Bronchial epithelial cell (primary cell): ENCODE results near the gene CSNK2A1. TPM values are rescaled to one million over a fixed set of nuclear protein-coding genes. Genes with fewer than 3 reads are reported as not detected.

Experiments
- DNase-seq: peaks from one replicate; pipeline ENCODE4 v3.0.0-alpha.2; 2010; ENCODE audit warnings: low read depth
- FAIRE-seq: peaks from 2 replicates; lab custom pipeline; 2011; peaks lifted over from hg19 to GRCh38; lab: Jason Lieb, UNC
- H3K27me3 ChIP-seq: 2 replicates; pipeline ENCODE4 v1.5.1; 2011; ENCODE audit warnings: low read length; ENCODE audit not compliant: control insufficient read depth, insufficient read depth
- H3K36me3 ChIP-seq: 2 replicates; pipeline ENCODE4 v1.5.1; 2011; ENCODE audit warnings: low read length; ENCODE audit not compliant: control insufficient read depth, insufficient read depth
- H3K4me3 ChIP-seq: 2 replicates; pipeline ENCODE4 v1.5.1; 2011; ENCODE audit warnings: mild to moderate bottlenecking, low read depth, low read length, control low read depth
- CTCF ChIP-seq: IDR thresholded peaks from 2 replicates; pipeline ENCODE4 v1.5.1; 2011; ENCODE audit warnings: mild to moderate bottlenecking, moderate library complexity, low read length, control low read depth, inconsistent platforms; ENCODE audit not compliant: insufficient read depth, severe bottlenecking
- total RNA-seq: library from RNA; depleted of rRNA; stranded (reverse); fragments of >200 nt; gene quantifications from 2 replicates; pipeline ENCODE4 v1.2.1, GENCODE V29; 2014

The CSNK2A1 gene
- total RNA-seq, 1 donor from 2014 or later = 242 TPM

- DNase-seq = peak; percentile 61
- Histone ChIP-seq H3K36me3 (no peaks in the 10 kb centered on the region), H3K4me3 (no peak overlapping the region), H3K27me3 (peaks cover 2% of the 10 kb centered on the region)
- FAIRE-seq = peak; percentile 92
- TF ChIP-seq CTCF = peak; percentile 98
These were observed 18.0 kb upstream of the CSNK2A1 start for GRCh38 chr20:561437-562231.

- DNase-seq (no peak), FAIRE-seq (no peak)
- H3K4me3 ChIP-seq = no peak overlapping the region
- TF ChIP-seq CTCF = no peak
- H3K27me3 ChIP-seq = peaks cover 2% of the 10 kb centered on the region
- no peaks in the 10 kb centered on the region for H3K36me3 ChIP-seq
These were observed 17.1 kb upstream of the CSNK2A1 start for GRCh38 chr20:560680-561079.

- no peak for DNase-seq
- no peak for FAIRE-seq
- Histone ChIP-seq H3K4me3 (no peak overlapping the region), H3K36me3 (no peaks in the 10 kb centered on the region), H3K27me3 (peaks cover 4% of the 10 kb centered on the region)
- no peak for TF ChIP-seq CTCF
These were observed 14.5 kb upstream of the CSNK2A1 start for GRCh38 chr20:558117-558516.

- no peak overlapping the region for H3K4me3 ChIP-seq
- no peak for TF ChIP-seq CTCF
- DNase-seq (no peak), FAIRE-seq (no peak)
- H3K36me3 ChIP-seq = no peaks in the 10 kb centered on the region
- peaks cover 4% of the 10 kb centered on the region for H3K27me3 ChIP-seq
These were observed 13.4 kb upstream of the CSNK2A1 start for GRCh38 chr20:556984-557383.

GRCh38 chr20:555976-556385 lies 12.4 kb upstream of the CSNK2A1 start:
- Histone ChIP-seq H3K36me3 (no peaks in the 10 kb centered on the region), H3K27me3 (peaks cover 2% of the 10 kb centered on the region), H3K4me3 (no peak overlapping the region)
- no peak for TF ChIP-seq CTCF
- DNase-seq (no peak), FAIRE-seq (no peak)
